Colonic mucosa (tissue), 4 donors: ENCODE results near the gene KDR. TPM values are rescaled to one million over a fixed set of nuclear protein-coding genes. Genes with fewer than 3 reads are reported as not detected.

Experiments
- DNase-seq: peaks from one replicate; pipeline ENCODE4 v3.0.0-alpha.2; 2020
- H3K27ac ChIP-seq: fragments of 200-600 bp; one replicate; pipeline ENCODE4 v1.8.0; 2021
- H3K27me3 ChIP-seq: fragments of 200-600 bp; one replicate; pipeline ENCODE4 v1.8.0; 2021
- H3K36me3 ChIP-seq: fragments of 200-600 bp; one replicate; pipeline ENCODE4 v1.8.0; 2021
- H3K4me1 ChIP-seq: fragments of 200-600 bp; one replicate; pipeline ENCODE4 v1.8.0; 2021; ENCODE audit warnings: mild to moderate bottlenecking
- H3K4me3 ChIP-seq: fragments of 200-600 bp; one replicate; pipeline ENCODE4 v1.8.0; 2021
- H3K9ac ChIP-seq, 2 donors: one replicate each; pipeline ENCODE4 v1.7.0; 2013; ENCODE audit warnings: control low read depth in 2 of 2, low read depth in 2 of 2, low read length in 2 of 2
- H3K9me3 ChIP-seq: fragments of 200-600 bp; one replicate; pipeline ENCODE4 v1.8.0; 2021
- intact Hi-C: fragments of 100-400 bp; cut with DNase I; formaldehyde crosslinking; loops from one replicate; pipeline ENCODE4 v1.14.1; 2022
- total RNA-seq, 2 donors: library from RNA; stranded (reverse); fragmentation: NEBNext Ultra II Directional in 1 of 2; extraction: Animal tissue kit (Norgen Biotek cat#: 25700) in 1 of 2; gene quantifications; one replicate each; pipeline ENCODE4 v1.2.1, GENCODE V29; 2021
- TF ChIP-seq, protein P1 (sequence below): fragments of 200-600 bp; IDR thresholded peaks from one replicate; pipeline ENCODE4 v1.8.0; 2022; ENCODE audit warnings: antibody characterized with exemption, mild to moderate bottlenecking
- donor health status: healthy.
- donor health status: DM: no; HTN: no; CAD: no.
- donor health status: DM: no; HTN: no; CAD: no.

KDR gene
- total RNA-seq, 2 donors from 2014 or later, result 3.4 to 6.5 TPM

- DNase-seq, result no peak
- Histone ChIP-seq H3K27ac (no peak overlapping the region), H3K36me3 (no peaks in the 10 kb centered on the region), H3K4me3 (no peak overlapping the region), H3K9ac (no peak overlapping the region), H3K9me3 (no peaks in the 10 kb centered on the region), H3K4me1 (no peaks in the 10 kb centered on the region), H3K27me3 (no peaks in the 10 kb centered on the region)
- TF ChIP-seq, protein P1, sequence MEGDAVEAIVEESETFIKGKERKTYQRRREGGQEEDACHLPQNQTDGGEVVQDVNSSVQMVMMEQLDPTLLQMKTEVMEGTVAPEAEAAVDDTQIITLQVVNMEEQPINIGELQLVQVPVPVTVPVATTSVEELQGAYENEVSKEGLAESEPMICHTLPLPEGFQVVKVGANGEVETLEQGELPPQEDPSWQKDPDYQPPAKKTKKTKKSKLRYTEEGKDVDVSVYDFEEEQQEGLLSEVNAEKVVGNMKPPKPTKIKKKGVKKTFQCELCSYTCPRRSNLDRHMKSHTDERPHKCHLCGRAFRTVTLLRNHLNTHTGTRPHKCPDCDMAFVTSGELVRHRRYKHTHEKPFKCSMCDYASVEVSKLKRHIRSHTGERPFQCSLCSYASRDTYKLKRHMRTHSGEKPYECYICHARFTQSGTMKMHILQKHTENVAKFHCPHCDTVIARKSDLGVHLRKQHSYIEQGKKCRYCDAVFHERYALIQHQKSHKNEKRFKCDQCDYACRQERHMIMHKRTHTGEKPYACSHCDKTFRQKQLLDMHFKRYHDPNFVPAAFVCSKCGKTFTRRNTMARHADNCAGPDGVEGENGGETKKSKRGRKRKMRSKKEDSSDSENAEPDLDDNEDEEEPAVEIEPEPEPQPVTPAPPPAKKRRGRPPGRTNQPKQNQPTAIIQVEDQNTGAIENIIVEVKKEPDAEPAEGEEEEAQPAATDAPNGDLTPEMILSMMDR, result no peak
- intact Hi-C loops, result no loop called here
These were observed 8.9 kb downstream of the KDR start for GRCh38 chr4:55116450-55116849.

DNA sequence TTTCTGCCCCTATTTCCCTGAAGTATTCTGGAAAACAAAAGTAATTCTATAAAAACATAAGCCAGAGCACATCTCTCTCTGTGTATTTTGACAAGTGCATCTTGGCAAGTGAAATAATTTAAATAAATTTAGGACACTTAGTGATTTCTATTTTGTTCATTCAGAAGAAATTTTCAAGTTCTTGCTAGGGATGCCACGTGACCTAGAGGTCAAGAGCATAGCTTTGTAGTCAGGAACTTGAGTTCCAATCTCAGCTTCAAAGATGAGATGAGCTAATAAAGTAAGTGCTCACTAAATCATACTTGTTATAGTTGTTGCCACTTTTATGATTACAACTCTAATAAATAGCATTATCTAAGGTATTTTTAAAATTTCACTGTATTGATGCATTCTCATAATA, 13.8 kb downstream of the KDR start:
- H3K27me3 ChIP-seq, result no peaks in the 10 kb centered on the region
- TF ChIP-seq, protein P1, result no peak
- H3K4me1 ChIP-seq, result no peaks in the 10 kb centered on the region
- no peak overlapping the region for H3K4me3 ChIP-seq
- H3K9me3 ChIP-seq, result no peaks in the 10 kb centered on the region
- intact Hi-C loops, result no loop called here
- no peak overlapping the region for H3K9ac ChIP-seq
- DNase-seq, result no peak
- H3K36me3 ChIP-seq, result no peaks in the 10 kb centered on the region
- H3K27ac ChIP-seq, result no peak overlapping the region

DNA sequence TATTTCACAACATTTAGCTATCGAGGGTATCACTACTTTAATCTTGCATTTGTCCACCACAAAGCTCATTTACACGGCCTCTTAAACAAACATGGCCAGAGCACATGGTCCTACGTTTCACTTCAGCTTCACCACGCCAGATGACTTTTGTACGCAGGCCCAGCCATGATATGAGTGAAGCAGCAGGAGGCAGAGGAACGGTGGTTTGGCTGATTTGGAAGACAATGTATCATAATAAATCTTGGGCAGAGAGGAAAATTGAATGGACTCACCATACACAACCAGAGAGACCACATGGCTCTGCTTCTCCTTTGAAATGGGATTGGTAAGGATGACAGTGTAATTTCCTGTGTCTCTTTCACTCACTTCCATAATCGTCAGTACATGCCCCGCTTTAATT, 15.3 kb downstream of the KDR start:
- intact Hi-C loops, result no loop called here
- DNase-seq, result no peak
- TF ChIP-seq, protein P1, result no peak
- no peaks in the 10 kb centered on the region for H3K4me1 ChIP-seq
- H3K36me3 ChIP-seq, result no peaks in the 10 kb centered on the region
- H3K27me3 ChIP-seq, result no peaks in the 10 kb centered on the region
- no peak overlapping the region for H3K27ac ChIP-seq
- no peaks in the 10 kb centered on the region for H3K9me3 ChIP-seq
- no peak overlapping the region for H3K4me3 ChIP-seq
- H3K9ac ChIP-seq, result no peak overlapping the region

GRCh38 chr4:55107054-55107453, 18.3 kb downstream of the KDR start:
- Histone ChIP-seq H3K27ac (no peak overlapping the region), H3K4me3 (no peak overlapping the region), H3K27me3 (no peaks in the 10 kb centered on the region), H3K4me1 (no peaks in the 10 kb centered on the region), H3K9me3 (no peaks in the 10 kb centered on the region), H3K9ac (no peak overlapping the region), H3K36me3 (no peaks in the 10 kb centered on the region)
- TF ChIP-seq, protein P1, result no peak
- intact Hi-C loops, result no loop called here
- no peak for DNase-seq

DNA sequence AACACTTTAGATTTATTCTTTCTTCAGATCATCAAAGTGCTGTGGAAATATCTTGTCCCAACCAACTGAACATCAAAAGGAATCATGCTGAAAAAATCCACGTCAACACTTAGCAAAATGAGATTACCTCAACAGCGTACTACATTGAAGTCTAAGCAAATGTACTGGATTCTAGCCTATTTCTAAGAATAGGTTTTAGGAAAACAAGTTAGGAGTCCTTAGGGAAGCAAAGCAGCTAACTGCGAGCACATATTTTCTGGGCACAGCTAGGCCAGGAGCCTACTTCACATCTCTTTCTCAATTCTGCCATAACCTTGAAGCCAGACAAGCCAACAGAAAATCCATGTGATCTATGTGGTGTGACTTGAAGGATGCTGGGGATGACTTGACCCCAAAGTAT, 22.2 kb downstream of the KDR start:
- H3K9me3 ChIP-seq, result no peaks in the 10 kb centered on the region
- intact Hi-C loops, result no loop called here
- no peak overlapping the region for H3K27ac ChIP-seq
- H3K36me3 ChIP-seq, result no peaks in the 10 kb centered on the region
- no peak for DNase-seq
- no peak overlapping the region for H3K4me3 ChIP-seq
- no peaks in the 10 kb centered on the region for H3K4me1 ChIP-seq
- H3K9ac ChIP-seq, result no peak overlapping the region
- no peaks in the 10 kb centered on the region for H3K27me3 ChIP-seq
- TF ChIP-seq, protein P1, result no peak

DNA sequence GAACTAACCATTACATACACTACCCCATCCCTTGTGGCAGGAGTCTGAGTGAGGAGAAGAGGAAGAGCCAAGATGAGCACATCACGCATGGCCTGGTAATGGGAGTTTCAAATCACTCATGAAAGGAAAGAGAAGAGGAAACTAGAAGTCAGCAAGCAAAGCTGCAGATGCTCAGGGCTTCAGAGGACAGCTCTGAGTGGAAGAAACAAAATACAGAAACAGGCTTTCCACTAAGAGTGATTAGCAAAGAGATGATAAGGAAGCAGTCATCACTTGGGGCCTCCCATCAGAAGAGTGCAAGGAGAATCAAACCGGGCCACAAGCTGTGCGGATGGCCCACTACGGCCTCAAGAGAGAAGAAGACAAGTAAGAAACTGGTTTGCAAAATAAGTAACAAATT, 25.6 kb downstream of the KDR start:
- Histone ChIP-seq H3K9ac (no peak overlapping the region), H3K36me3 (no peaks in the 10 kb centered on the region), H3K4me3 (no peak overlapping the region), H3K9me3 (no peaks in the 10 kb centered on the region), H3K27ac (no peak overlapping the region), H3K4me1 (no peaks in the 10 kb centered on the region), H3K27me3 (no peaks in the 10 kb centered on the region)
- TF ChIP-seq, protein P1, result no peak
- intact Hi-C loops, result no loop called here
- DNase-seq, result no peak
